Fibroblast of skin of left quadriceps (primary cell): ENCODE results near the gene ADGRD1.
"Not testable (repeated sequence)": the region's sequence is repeated elsewhere in the genome, so short reads cannot be mapped to it uniquely, and the experiment has no call there.

Experiments used
- DNase-seq, 2 experiments: peaks; one replicate each; pipeline ENCODE4 v3.0.0-alpha.2; 2013; ENCODE audit warnings: low read depth in 2 of 2

Gene ADGRD1

DNA sequence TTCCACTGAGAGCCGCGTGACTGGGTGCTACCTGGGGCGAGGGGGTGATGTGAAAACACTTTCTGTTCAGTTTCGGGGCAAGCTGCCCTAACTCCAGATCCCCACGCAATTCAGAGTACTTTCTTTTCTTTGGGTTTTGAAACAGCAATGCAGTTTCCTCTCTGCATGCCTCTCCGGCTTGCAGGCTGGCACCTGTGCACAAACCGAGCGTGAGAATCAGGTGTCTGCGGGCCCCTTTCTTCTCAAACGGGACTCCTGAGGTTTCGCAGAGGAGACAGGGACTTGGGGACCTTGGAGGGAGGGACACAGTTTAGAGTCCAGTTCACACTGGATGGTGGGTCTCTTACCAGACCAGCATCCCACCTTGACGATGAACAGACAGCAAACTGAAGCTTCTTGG, 118.2 kb downstream of the ADGRD1 start:
- not testable (repeated sequence) for DNase-seq

GRCh38 chr12:131072451-131073230, 118.9 kb downstream of the ADGRD1 start:
- no peak for DNase-seq

- DNase-seq, result no peak
Observed at GRCh38 chr12:131074221-131075083, 120.7 kb downstream of the ADGRD1 start.

- no peak for DNase-seq
Observed at GRCh38 chr12:131075194-131075593, 121.5 kb downstream of the ADGRD1 start.

DNA sequence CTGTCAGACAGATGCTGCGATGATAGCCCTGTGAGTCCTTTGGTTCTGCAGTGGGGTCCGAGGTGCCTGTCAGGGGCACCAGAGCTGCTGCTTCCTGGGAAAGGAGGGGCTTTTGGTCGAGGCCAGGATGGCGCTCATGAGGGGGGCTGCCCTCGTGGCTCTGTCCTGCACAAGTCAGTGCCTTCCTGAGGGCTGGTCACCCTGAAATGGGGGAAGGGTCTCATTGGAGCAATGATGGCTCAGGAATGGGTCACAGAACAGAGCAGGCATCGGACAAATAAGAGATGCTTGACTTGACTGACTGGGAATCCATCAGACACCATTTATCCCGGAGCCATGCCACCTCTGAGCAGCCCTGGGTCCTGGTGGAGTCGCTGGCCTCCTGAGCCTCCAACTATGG, 121.9 kb downstream of the ADGRD1 start:
- DNase-seq, result no peak

DNA sequence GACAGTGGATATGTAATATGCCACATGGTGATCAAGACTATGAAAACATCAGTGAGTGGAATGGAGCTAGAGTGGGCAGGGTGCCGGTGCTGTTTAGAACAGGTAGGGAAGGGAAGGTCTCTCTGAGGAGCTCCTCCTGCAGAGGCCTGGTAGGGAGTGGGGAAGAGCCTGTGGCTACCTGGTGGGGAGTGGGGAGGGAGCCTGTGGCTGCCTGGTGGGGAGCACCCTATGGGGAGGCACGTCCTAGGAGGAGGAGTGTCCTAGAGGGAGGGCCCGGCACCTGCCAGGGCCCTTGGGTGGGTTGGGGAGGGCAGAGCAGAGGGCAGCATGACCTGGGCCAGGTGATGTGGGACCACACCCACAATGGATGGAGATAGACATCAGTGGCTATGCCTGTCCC, 122.6 kb downstream of the ADGRD1 start:
- DNase-seq, result no peak

- DNase-seq, result no peak
Observed at GRCh38 chr12:131076791-131077747, 123.4 kb downstream of the ADGRD1 start.

GRCh38 chr12:131077931-131078391, 124.3 kb downstream of the ADGRD1 start:
- no peak for DNase-seq

GRCh38 chr12:131082290-131083194, 128.8 kb downstream of the ADGRD1 start:
- DNase-seq, result no peak

GRCh38 chr12:131084341-131085011, 130.8 kb downstream of the ADGRD1 start:
- DNase-seq, result no peak

- no peak for DNase-seq
Observed at GRCh38 chr12:131085125-131085815, 131.6 kb downstream of the ADGRD1 start.

DNA sequence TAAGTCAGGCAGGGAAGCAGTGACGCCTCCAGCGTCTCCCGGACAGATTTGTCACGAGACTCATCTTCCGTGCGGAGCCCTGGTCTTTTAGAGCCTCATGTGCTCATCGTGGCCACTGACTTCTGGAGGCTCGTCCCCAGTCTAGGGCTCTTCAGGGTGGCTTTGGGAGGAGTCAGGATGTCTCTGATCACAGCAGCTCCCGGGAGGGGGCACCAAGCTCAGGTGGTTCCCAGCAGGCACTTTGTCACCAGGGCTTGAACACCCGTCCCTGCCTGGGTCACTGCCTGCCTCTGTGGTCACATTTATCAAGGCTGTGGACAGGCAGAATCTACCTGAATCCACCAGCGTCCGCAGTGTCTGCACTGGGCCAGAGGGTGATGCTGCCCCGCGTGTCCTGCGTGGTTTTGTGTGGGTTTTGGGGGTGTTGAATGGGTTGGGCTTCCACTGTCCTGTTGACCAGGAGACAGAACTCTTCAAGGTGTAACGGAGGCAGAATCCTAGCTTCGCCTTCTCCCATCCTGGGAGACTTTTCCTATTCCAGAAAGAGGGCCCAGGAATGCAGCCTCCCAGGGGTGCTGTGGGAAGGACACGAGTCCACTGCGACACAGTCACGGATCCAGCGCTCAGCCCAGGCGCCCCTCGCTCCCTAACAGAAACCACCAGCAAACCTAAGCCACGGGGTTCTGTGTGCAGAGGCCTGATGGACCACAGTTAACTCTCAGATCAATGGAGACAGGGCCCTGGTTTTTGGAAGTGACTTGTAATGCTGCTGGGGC, 132.3 kb downstream of the ADGRD1 start:
- no peak for DNase-seq

- DNase-seq, result no peak
Observed at GRCh38 chr12:131087302-131087818, 133.7 kb downstream of the ADGRD1 start.

DNA sequence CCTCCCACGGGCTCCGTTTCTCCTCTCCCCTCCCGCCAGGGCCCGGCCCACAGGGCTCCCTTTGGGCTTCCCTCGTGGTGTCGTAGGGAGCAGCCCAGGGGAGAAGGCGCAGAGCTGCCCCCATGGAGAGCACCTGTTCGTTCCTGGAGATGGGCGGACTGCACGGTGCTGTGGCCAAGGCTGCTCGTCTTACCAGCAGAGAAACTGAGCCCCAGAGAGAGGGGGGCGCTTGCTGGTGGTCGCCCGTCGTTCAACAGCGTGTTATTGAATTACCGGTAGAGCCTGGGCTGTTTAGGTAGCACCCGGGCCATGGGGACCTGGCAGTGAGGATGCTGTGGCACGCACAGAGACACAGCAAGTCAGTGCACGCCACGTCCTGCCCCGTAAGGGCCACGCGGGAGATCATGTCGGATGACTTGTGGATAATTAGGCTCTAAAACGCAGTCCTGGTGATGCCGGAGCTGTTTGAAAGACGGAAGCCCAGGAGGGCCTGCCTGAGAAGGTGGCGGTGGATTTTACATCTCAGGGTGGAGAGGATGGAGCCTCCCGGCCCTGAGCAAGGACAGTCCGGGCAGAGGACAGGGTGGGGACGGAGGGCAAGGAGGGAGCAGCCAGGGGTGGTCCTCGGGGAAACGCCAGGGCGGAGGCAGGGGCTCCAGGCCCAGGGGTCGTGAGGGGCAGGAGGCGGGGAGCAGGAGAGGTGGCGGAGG, 134.4 kb downstream of the ADGRD1 start:
- no peak for DNase-seq

GRCh38 chr12:131088701-131089530, 135.2 kb downstream of the ADGRD1 start:
- no peak for DNase-seq

- no peak for DNase-seq
Observed at GRCh38 chr12:131089531-131090273, 136.0 kb downstream of the ADGRD1 start.
